Putamen (tissue), 1 donor: ENCODE measurements around the gene GABPB2.
A peak's percentile ranks its signal among the peaks of the same experiment; 100 is the strongest.
"Not testable (repeated sequence)": the region's sequence is repeated elsewhere in the genome, so short reads cannot be mapped to it uniquely, and the experiment has no call there.

ENCODE experiments used
- DNase-seq: peaks from one replicate; pipeline ENCODE4 v3.0.0-alpha.2; 2016; ENCODE audit warnings: low spot score

GABPB2 gene

GRCh38 chr1:151060007-151060656 is 10.4 kb upstream of the GABPB2 start, which contains the start of gene MLLT11:
Gene MLLT11, plus strand, starts transcription at chr1:151060397. Its CDS starts 6,828 bp downstream, at chr1:151067225.
- peak; percentile 77 for DNase-seq

GRCh38 chr1:151060657-151061421 is 9.7 kb upstream of the GABPB2 start:
- DNase-seq: no peak

- no peak for DNase-seq
Observed at GRCh38 chr1:151061704-151062103, 8.9 kb upstream of the GABPB2 start.

- peak; percentile 44 for DNase-seq
Observed at GRCh38 chr1:151062741-151063371, 7.7 kb upstream of the GABPB2 start.

- DNase-seq: no peak
Observed at GRCh38 chr1:151065089-151065645, 5.4 kb upstream of the GABPB2 start.

GRCh38 chr1:151067185-151067584 is 3.4 kb upstream of the GABPB2 start:
- DNase-seq: no peak

- no peak for DNase-seq
Observed at GRCh38 chr1:151069103-151069486, 1.5 kb upstream of the GABPB2 start.

GRCh38 chr1:151072224-151072623 is 1.7 kb downstream of the GABPB2 start:
- DNase-seq: no peak

GRCh38 chr1:151085953-151086559 is 15.5 kb downstream of the GABPB2 start:
- no peak for DNase-seq

GRCh38 chr1:151097426-151097825 is 26.9 kb downstream of the GABPB2 start:
- DNase-seq: not testable (repeated sequence)

- DNase-seq: no peak
Observed at GRCh38 chr1:151098126-151098525, 27.6 kb downstream of the GABPB2 start.

- DNase-seq: no peak
Observed at GRCh38 chr1:151104630-151105029, 34.1 kb downstream of the GABPB2 start.

GRCh38 chr1:151106894-151107293 is 36.3 kb downstream of the GABPB2 start:
- no peak for DNase-seq

GRCh38 chr1:151108331-151108730 is 37.8 kb downstream of the GABPB2 start:
- no peak for DNase-seq

- DNase-seq: no peak
Observed at GRCh38 chr1:151113877-151114276, 43.3 kb downstream of the GABPB2 start.

GRCh38 chr1:151124763-151125403 is 54.3 kb downstream of the GABPB2 start:
- DNase-seq: no peak

GRCh38 chr1:151128800-151129199 is 58.2 kb downstream of the GABPB2 start:
- DNase-seq: no peak

GRCh38 chr1:151130987-151131586 is 60.5 kb downstream of the GABPB2 start:
- peak; percentile 65 for DNase-seq

GRCh38 chr1:151131701-151132334 is 61.3 kb downstream of the GABPB2 start:
- DNase-seq: no peak

GRCh38 chr1:151132335-151133017 is 61.9 kb downstream of the GABPB2 start:
- no peak for DNase-seq
